ENCODE data around the gene GUK1. TPM values are rescaled to one million over a fixed set of nuclear protein-coding genes. Genes with fewer than 3 reads are reported as not detected.

GUK1 gene
- total RNA-seq, 2 experiments from 2014 or later: 154 to 197 TPM

DNA sequence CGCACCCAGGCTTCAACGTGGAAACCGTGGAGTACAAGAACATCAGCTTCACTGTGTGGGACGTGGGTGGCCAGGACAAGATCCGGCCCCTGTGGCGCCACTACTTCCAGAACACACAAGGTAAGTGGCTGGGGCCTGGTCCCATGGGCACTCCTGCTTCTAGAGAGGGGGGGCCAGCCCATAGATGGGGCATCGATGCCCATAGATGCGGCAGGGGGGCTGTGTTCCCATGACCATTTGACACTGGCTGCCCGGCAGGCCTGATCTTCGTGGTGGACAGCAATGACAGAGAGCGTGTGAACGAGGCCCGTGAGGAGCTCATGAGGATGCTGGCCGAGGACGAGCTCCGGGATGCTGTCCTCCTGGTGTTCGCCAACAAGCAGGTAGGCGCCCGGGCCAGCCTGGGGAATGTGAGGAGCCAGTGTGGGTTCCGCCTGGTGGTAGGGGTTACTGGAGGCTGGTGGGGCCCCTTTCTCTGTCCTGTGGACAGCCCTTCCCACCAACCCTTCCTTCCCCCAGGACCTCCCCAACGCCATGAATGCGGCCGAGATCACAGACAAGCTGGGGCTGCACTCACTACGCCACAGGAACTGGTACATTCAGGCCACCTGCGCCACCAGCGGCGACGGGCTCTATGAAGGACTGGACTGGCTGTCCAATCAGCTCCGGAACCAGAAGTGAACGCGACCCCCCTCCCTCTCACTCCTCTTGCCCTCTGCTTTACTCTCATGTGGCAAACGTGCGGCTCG lies 42.6 kb upstream of the GUK1 start:
- Histone ChIP-seq H3K4me2 (ENCODE audit: low read length) (no peak overlapping the region), H3K79me2 (ENCODE audit: insufficient read depth, low read depth, low read length) (peaks cover 46% of the 10 kb centered on the region), H3K27ac (ENCODE audit: low read depth, low read length, poor library complexity, severe bottlenecking) (no peak overlapping the region), H4K20me1 (ENCODE audit: insufficient read depth, low read length) (peaks cover 16% of the 10 kb centered on the region), H3K36me3 (ENCODE audit: insufficient read depth, low read length) (peaks cover 90% of the 10 kb centered on the region), H3K9me3 (ENCODE audit: low read length) (peaks cover 23% of the 10 kb centered on the region), H3K9me2 (ENCODE audit: insufficient read depth, low read length) (no peaks in the 10 kb centered on the region), H2AFZ (ENCODE audit: low read length) (no peak overlapping the region), H3K4me3 (ENCODE audit: low read depth, low read length, poor library complexity, severe bottlenecking) (no peak overlapping the region), H3K4me1 (ENCODE audit: insufficient read depth, low read length, poor library complexity, severe bottlenecking) (peaks cover 12% of the 10 kb centered on the region)
- ChIA-PET CTCF (ENCODE audit: unreplicated experiment) (no interaction called here), POLR2A (no interaction called here)
- no TSS peak for BruUV-seq (replicated peaks)
- TF ChIP-seq, protein P1, sequence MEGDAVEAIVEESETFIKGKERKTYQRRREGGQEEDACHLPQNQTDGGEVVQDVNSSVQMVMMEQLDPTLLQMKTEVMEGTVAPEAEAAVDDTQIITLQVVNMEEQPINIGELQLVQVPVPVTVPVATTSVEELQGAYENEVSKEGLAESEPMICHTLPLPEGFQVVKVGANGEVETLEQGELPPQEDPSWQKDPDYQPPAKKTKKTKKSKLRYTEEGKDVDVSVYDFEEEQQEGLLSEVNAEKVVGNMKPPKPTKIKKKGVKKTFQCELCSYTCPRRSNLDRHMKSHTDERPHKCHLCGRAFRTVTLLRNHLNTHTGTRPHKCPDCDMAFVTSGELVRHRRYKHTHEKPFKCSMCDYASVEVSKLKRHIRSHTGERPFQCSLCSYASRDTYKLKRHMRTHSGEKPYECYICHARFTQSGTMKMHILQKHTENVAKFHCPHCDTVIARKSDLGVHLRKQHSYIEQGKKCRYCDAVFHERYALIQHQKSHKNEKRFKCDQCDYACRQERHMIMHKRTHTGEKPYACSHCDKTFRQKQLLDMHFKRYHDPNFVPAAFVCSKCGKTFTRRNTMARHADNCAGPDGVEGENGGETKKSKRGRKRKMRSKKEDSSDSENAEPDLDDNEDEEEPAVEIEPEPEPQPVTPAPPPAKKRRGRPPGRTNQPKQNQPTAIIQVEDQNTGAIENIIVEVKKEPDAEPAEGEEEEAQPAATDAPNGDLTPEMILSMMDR (conservative IDR thresholded peaks at IDR 0.05; ENCODE audit: low read length): no peak
- TF ChIP-seq EZH2phosphoT487 (IDR thresholded peaks at IDR 0.05; ENCODE audit: borderline replicate concordance, low read depth, low read length): no peak
- intact Hi-C loops (cut with micrococcal nuclease; ENCODE audit: unreplicated experiment): no loop called here
- no peak for DNase-seq (ENCODE audit: low spot score)

- Histone ChIP-seq H3K36me3 (ENCODE audit: insufficient read depth, low read length) (peaks cover 81% of the 10 kb centered on the region), H4K20me1 (ENCODE audit: insufficient read depth, low read length) (peaks cover 15% of the 10 kb centered on the region), H3K27ac (ENCODE audit: low read depth, low read length, poor library complexity, severe bottlenecking) (no peak overlapping the region), H2AFZ (ENCODE audit: low read length) (no peak overlapping the region), H3K79me2 (ENCODE audit: insufficient read depth, low read depth, low read length) (peaks cover 37% of the 10 kb centered on the region), H3K4me1 (ENCODE audit: insufficient read depth, low read length, poor library complexity, severe bottlenecking) (peaks cover 12% of the 10 kb centered on the region), H3K4me3 (ENCODE audit: low read depth, low read length, poor library complexity, severe bottlenecking) (no peak overlapping the region), H3K9me3 (ENCODE audit: low read length) (peaks cover 18% of the 10 kb centered on the region), H3K4me2 (ENCODE audit: low read length) (no peak overlapping the region), H3K9me2 (ENCODE audit: insufficient read depth, low read length) (no peaks in the 10 kb centered on the region)
- intact Hi-C loops (cut with micrococcal nuclease; ENCODE audit: unreplicated experiment): no loop called here
- CTCF ChIA-PET (ENCODE audit: unreplicated experiment): no interaction called here
- DNase-seq (ENCODE audit: low spot score): no peak
- no peak for TF ChIP-seq EZH2phosphoT487 (IDR thresholded peaks at IDR 0.05; ENCODE audit: borderline replicate concordance, low read depth, low read length)
- TF ChIP-seq, protein P1 (conservative IDR thresholded peaks at IDR 0.05; ENCODE audit: low read length): no peak
- TSS peak; percentile 90 for BruUV-seq (replicated peaks)
- POLR2A ChIA-PET: interaction anchor here (1.3 kb wide), 1 partner anchor 16 kb away, joined by 4 read pairs; no protein-coding TSS in a partner anchor
These were observed 41.7 kb upstream of the GUK1 start for GRCh38 chr1:228098323-228098931.

DNA sequence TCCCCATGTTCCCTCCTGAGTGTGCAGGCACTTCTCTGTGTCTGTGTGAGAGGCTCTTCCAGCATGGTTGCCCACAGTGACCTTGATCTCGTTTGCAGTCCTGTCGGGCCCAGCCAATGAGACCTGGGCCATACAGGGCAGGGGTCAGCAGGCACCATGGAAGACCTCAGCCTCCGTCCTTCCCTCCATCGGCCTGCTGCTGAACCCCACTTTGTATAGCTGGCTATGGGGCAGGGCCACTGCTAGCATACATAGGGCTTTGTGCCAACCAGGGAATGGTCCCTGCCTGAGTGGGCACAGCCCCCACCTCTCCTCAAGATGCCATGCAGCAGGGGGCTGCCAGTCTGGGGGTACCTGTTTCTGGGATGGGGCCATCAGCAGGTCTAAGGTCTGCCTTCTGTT lies 40.7 kb upstream of the GUK1 start:
- Histone ChIP-seq H3K27ac (ENCODE audit: low read depth, low read length, poor library complexity, severe bottlenecking) (no peak overlapping the region), H2AFZ (ENCODE audit: low read length) (no peak overlapping the region), H3K9me3 (ENCODE audit: low read length) (peaks cover 12% of the 10 kb centered on the region), H3K9me2 (ENCODE audit: insufficient read depth, low read length) (no peaks in the 10 kb centered on the region), H3K36me3 (ENCODE audit: insufficient read depth, low read length) (peaks cover 72% of the 10 kb centered on the region), H3K4me1 (ENCODE audit: insufficient read depth, low read length, poor library complexity, severe bottlenecking) (peaks cover 20% of the 10 kb centered on the region), H4K20me1 (ENCODE audit: insufficient read depth, low read length) (peaks cover 14% of the 10 kb centered on the region), H3K4me3 (ENCODE audit: low read depth, low read length, poor library complexity, severe bottlenecking) (no peak overlapping the region), H3K79me2 (ENCODE audit: insufficient read depth, low read depth, low read length) (peaks cover 28% of the 10 kb centered on the region), H3K4me2 (ENCODE audit: low read length) (no peak overlapping the region)
- intact Hi-C loops (cut with micrococcal nuclease; ENCODE audit: unreplicated experiment): no loop called here
- ChIA-PET CTCF (ENCODE audit: unreplicated experiment) (no interaction called here), POLR2A (interaction anchor here (1.2 to 1.3 kb wide), 2 partner anchors 12 to 17 kb away, joined by 4 to 5 read pairs; no protein-coding TSS in a partner anchor)
- DNase-seq (ENCODE audit: low spot score): no peak
- TF ChIP-seq EZH2phosphoT487 (IDR thresholded peaks at IDR 0.05; ENCODE audit: borderline replicate concordance, low read depth, low read length): no peak
- TF ChIP-seq, protein P1 (conservative IDR thresholded peaks at IDR 0.05; ENCODE audit: low read length): no peak
- no TSS peak for BruUV-seq (replicated peaks)
